ENCODE data around the gene FGD5.
"Not testable (repeated sequence)": the region's sequence is repeated elsewhere in the genome, so short reads cannot be mapped to it uniquely, and the experiment has no call there.

Gene FGD5

DNA sequence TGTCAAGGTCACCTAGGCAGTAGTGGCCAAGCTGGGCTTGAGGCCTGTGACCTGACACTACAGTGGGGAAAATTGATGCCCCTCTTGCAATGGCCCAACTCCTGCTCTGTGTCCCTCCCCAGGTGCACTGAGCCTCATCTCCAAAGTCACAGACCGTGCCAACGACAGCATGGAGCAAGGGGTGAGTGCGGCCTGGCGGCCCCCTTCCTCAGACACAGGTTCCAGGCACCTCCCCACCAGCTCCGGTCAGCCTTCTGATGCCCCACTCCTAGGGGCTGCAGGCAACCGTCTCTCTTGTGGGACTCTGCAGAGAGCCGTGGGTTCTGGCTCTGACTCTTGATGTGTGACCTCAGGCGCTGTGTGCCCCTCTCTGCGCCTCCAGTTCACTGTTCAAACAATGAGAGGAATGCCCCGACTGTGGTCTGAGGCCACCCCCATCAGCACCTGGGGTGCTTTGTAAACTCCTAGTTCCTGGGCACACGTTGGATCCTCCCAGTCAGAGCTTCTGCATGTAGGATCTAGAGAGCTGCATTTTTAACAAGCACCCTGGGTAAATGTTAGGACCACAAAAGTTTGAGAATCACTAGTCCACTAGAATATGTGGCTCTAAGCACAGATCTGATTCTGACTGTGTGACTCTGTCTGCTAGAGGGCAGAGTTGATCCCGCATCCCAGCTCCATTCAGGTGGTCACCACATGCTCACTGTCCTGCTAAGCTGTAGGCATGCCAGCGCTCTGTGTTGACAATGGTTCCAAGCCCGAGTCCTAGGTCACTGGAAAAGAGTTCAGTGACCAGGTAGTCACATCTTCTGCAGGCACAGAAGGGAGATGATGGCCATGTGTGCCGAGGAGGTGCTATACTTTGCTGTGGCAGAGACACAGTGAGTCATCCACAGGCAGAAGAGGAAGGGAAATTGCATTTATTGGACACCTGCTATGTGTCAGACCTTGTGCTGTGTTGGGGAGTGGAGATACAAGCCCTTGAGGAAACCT lies 82.4 kb downstream of the FGD5 start:
- no peak for DNase-seq (ENCODE audit: low read depth in 2 of 2)

- DNase-seq (ENCODE audit: low read depth in 2 of 2), result no peak
Observed at GRCh38 chr3:14902719-14903118, 84.0 kb downstream of the FGD5 start.

DNA sequence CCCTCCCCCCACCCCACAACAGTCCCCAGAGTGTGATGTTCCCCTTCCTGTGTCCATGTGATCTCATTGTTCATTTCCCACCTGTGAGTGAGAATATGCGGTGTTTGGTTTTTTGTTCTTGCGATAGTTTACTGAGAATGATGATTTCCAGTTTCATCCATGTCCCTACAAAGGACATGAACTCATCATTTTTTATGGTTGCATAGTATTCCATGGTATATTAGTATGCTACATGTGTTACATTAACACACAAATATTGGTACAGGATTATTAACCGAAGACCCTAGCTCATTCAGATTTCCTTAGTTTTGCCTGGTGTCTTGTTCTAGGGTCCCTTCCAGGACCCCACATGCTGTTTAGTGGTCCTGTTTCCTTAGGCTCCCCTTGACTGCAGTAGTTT lies 84.7 kb downstream of the FGD5 start:
- DNase-seq (ENCODE audit: low read depth in 2 of 2), result not testable (repeated sequence)

GRCh38 chr3:14905055-14905657 lies 86.4 kb downstream of the FGD5 start:
- DNase-seq (ENCODE audit: low read depth in 2 of 2), result no peak

DNA sequence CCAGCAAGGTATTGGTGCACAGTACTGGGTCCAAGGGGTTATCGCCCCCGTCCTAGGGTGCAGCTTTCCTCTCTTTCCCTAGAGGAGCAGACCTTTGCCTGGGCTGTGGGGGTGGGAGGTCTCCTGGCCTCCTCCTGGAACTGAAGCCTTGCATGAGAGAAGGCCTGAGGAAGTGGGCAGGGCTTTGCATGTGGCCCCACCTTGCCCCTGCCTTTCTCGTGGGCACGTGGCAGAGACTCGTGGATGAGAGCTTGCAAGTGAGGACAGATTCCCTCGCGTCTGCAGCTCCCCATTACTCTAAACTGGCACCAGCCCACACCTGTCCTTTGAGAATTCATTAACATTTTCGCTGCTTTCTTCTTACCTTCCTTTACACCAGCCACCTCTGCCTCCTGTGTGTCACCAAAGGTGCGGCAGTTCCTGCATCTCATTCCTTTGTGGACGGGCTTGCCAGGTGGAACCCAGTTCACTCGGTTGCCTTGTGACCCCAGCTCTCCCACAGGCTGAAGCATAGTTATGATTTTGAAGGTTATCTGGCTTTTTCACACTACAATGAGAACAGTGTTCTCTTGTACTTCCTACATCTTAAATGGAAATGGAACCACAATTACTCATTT lies 87.7 kb downstream of the FGD5 start:
- no peak for DNase-seq (ENCODE audit: low read depth in 2 of 2)

DNA sequence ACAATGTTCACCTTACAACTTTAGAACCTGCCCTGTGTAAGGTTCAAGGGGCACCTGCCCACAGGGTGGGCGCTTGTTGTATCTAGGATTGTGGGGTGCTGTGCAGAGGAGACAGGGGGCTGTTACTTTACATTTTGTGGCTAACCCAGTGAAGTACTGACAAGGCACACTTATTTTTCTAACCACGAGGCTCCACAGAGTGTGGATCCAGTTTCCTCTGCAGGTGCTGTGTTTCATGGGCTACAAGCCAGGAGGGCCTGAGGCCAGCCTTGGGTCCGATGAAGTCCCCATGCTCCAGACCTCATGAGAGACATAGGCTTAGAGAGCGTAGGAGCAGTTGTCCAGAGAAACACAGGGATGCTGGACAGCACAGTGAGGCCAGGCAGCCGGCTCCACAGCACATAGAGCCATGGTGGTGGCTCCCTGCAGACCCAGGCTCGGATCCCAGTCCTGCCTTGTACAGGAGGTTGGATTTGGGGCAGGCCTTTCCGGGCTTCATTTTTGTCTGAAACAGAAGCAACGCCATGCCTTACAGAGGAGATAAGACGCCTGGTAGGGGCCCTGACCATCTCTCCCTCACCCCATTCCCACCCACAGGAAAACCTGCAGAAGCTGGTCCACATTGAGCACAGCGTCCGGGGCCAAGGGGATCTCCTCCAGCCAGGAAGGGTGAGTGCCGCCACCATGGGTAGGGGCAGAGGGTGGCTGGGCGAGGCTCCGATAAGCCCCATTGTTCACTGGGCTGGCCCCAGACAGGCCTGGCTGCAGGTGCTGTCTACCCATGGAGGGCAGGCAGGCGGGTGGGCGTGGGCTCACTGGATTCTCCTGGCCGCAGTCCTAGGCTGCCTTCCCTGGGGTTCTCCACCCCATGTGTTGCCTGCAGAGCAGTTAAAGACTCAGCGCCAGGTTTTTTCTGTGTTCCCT lies 88.5 kb downstream of the FGD5 start:
- no peak for DNase-seq (ENCODE audit: low read depth in 2 of 2)

- DNase-seq (ENCODE audit: low read depth in 2 of 2), result no peak
Observed at GRCh38 chr3:14909250-14909649, 90.5 kb downstream of the FGD5 start.

GRCh38 chr3:14911651-14912050 lies 92.9 kb downstream of the FGD5 start:
- no peak for DNase-seq (ENCODE audit: low read depth in 2 of 2)

- DNase-seq (ENCODE audit: low read depth in 2 of 2), result no peak
Observed at GRCh38 chr3:14913071-14913925, 94.5 kb downstream of the FGD5 start.

GRCh38 chr3:14913926-14914778 lies 95.4 kb downstream of the FGD5 start:
- no peak for DNase-seq (ENCODE audit: low read depth in 2 of 2)

DNA sequence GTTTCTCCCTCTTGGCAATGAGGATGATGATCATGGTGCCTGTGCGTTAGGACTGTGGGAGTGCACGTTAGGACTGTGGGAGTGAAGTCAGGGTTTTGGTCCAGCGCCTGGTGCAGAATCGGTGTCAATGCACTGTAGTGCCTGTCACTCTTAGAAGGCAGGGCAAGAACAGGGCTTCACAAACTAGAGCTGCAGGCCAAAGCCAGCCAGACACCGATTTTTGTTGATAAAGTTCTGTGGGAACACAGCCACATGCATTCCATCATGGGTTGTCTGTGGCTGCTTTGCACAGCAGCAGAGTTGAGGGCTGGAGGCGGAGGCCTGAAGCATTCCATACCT lies 96.0 kb downstream of the FGD5 start:
- DNase-seq (ENCODE audit: low read depth in 2 of 2), result no peak

- DNase-seq (ENCODE audit: low read depth in 2 of 2), result no peak
Observed at GRCh38 chr3:14915636-14916222, 97.0 kb downstream of the FGD5 start.

- DNase-seq (ENCODE audit: low read depth in 2 of 2), result no peak
Observed at GRCh38 chr3:14918356-14918860, 99.6 kb downstream of the FGD5 start.

DNA sequence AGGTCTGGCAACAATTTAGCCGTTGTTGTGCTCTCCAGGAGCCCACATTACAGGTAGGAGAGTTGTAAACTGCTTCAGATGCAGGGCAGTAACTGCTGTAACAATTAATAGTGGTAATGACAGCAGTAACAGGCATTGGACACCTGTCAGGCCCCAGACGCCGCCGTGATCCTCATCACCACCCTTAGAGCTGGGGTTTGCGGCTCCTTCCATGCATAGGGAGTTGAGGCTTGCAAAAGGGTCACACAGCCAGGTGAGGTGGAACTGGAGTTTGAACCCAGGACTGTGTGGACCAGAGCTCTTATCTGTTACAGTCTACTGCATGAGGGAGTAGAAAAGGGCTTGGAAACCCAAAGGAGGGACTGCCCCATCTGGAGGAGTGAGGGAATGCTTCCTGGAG lies 101.8 kb downstream of the FGD5 start:
- no peak for DNase-seq (ENCODE audit: low read depth in 2 of 2)

GRCh38 chr3:14921034-14921616 lies 102.4 kb downstream of the FGD5 start:
- peak; percentile 61 to 78 for DNase-seq (ENCODE audit: low read depth in 2 of 2)

GRCh38 chr3:14921811-14922705 lies 103.3 kb downstream of the FGD5 start:
- no peak for DNase-seq (ENCODE audit: low read depth in 2 of 2)

- DNase-seq (ENCODE audit: low read depth in 2 of 2), result no peak
Observed at GRCh38 chr3:14922863-14923262, 104.1 kb downstream of the FGD5 start.

DNA sequence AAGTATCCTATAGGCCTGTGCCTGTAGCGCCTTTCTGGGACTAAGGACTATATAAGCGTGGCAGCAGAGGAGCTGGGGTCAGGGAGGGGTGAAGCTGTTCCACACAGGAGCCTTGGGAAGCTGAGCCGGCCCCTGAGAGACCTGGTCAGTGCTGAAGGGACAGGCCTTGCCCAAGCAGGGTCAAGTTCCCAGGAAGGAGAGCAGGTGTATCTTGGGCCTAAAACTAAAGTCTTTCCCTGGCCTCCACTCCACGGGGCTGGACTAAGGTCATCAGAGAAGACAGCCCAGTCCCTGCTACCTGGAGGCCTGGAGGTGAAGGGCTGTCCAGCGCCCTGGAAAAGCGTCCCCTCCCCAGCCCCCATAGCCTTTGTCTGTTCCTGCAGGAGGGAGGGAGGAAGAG lies 104.7 kb downstream of the FGD5 start:
- DNase-seq (ENCODE audit: low read depth in 2 of 2), result no peak
